Measurements from ENCODE around the gene HS1BP3.

Gene HS1BP3

DNA sequence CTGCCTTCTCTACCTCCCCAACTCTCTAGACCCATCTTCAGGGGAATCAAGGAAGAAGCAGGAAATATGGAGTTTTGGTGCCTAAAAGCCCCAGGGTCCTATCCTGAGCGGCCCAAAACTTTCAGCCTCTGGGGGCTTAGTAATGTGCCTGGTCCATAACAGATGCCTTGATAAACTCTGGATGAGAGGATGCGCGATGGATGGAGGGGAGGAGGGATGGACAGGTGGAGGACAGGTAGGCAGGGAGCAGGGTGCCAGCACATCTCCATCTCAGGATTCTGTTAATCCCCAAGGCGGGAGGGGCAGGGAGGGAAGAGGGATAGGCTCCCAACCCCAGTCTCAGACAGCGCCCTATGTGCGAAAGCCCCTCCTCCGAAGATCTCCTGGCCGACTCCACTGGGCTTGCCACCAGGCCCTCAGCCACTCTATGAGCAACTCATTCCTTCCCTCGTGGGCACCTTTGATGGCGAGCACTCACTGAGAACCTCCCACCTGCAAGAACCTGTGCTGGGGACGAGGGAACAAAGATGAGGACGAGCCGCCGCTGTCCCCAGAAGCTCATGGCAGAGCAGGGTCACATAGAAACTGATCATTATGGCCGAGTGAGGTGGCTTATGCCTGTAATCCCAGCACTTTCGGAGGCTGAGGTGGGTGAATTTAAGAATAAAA is 23.1 kb downstream of the HS1BP3 start:
- DNase-seq: no peak

DNA sequence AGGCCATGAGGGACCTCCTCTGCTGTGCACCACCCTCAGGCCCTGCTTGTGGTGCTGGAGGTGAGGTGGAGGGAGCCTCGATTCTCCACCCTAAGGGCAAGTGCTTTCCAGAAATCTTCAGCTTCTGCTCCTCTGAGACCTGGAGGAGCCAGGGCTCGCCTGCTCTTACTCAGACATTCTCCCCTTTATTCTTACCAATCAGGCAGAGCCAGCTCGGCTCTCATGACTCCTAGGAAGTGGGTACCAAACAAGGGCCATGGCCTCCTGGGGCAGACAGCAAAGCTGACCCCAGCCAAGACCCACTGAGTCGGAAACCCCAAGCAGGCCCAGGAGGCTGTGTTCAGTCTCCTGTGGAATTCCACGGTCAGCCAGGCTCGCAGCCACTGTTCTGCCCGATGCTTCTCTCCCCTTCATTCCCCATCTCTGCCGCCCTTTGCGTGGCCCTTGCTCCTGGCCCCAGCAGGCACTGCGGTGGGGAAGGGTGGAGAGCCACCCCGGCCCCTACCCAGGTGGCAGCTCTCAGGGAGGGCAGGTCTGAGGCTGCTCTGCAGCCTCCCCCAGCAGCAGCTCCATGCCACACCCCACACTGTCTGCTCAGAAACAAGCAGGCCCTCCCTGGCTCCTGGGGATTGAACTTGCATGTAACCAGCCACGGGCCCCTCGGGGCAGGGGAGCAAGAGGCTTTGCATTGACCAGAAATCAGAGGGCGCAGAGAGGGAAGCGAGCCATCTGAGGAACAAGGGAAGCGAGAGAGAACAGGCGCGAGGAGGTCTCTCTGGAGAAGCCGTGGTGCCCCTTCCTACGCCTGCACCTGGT is 24.0 kb downstream of the HS1BP3 start:
- no peak for DNase-seq

GRCh38 chr2:20626392-20626697 is 24.6 kb downstream of the HS1BP3 start:
- DNase-seq: no peak

- DNase-seq: peak; percentile 45
Observed at GRCh38 chr2:20625491-20626391, 25.2 kb downstream of the HS1BP3 start.

DNA sequence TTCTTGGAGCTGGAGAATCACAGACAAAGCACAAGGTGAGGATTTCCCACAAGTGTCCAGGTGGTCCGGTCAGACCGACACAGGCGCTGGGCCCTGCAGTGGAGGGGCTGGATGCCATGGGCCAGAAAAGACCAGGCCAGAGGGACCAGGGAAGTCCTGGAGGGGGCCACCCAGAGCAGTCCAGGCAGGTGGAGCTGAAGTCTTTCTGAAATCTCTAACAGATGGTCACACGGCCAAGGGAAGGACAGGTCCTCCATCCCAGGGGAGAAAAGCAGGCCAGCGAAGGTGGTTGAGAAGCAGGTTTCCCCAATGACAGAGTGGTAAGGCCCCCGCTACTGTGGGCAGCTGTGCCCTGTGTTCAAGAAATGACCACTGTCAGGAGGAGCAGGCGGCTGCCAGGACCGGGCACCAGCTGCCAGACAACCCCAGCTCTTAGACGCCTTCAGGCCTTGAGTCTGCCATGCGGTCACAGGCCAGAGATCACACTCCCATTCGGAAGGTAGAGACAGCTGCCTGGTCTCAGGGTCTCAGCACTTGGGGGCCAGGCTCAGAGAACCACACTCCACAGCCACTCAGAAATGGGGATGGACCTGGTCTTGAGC is 25.9 kb downstream of the HS1BP3 start:
- no peak for DNase-seq

GRCh38 chr2:20624156-20624883 is 26.6 kb downstream of the HS1BP3 start:
- DNase-seq: no peak

- no peak for DNase-seq
Observed at GRCh38 chr2:20623741-20624155, 27.1 kb downstream of the HS1BP3 start.

GRCh38 chr2:20623241-20623640 is 27.7 kb downstream of the HS1BP3 start:
- DNase-seq: no peak

DNA sequence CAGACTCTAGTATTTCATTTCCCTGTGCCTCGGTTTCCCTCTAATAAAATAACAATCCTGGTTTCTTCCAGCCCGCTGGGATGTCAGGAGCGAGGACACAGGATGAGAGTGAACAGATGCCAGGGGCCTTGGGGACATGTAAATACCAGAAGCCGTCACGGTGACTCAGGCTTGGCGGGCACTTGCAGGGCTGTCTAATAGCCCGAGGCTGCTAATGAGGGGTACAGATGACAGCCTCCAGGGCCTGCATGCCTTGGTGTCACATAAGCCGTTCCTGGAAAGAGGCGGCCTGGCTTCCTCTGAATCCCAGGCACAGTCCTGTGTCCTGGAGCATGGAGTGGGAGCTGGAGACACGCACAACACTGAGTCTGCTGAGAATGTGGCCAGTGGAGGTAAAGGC is 28.2 kb downstream of the HS1BP3 start:
- no peak for DNase-seq

- no peak for DNase-seq
Observed at GRCh38 chr2:20622296-20622686, 28.6 kb downstream of the HS1BP3 start.

DNA sequence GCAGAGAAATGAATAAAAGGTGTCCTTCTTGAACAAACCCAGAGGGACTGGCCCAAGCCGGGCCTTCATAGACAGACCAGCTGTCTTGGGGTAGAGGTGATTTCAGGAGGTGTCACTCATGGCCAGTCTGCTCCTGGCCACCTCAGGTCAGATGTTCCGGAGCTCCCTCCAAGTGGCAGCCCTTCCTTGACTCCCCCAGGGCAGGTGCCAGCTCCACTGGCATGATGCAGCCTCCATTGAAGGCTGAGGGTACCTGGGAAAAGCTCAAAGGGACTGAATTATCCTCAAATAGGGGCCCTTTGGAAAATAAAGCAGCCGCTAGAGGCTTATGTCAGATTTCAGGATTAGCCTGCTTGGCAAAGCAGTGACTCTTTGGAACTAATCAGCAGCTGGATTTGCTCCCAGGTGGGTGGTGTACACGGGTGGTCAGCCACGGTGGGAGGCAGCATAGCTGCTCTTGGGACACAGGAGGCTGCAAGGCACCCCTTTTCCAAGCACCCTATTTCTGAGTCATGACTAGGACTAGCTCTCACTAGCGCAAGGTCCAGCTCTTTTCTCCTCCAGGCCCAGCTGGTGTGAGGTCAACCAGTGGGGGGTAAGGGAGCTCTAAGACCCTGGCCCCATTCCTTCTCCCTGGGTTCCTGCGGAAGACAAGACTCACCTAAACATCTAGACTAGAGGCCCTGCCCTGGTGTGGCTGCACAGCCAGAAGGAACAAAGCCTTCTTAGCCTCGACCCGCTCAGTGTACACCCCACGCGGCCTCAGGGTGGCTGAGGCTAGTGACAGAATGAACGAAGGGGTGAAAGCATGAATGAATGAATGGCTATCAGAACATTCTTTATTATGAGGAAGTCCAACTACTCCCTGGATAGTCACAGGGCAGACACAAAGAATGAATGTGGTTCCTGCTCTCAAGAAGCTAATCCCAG is 29.3 kb downstream of the HS1BP3 start:
- no peak for DNase-seq

- DNase-seq: no peak
Observed at GRCh38 chr2:20620696-20621365, 30.1 kb downstream of the HS1BP3 start.

GRCh38 chr2:20620271-20620681 is 30.6 kb downstream of the HS1BP3 start:
- DNase-seq: no peak

GRCh38 chr2:20619624-20620024 is 31.3 kb downstream of the HS1BP3 start:
- DNase-seq: no peak

GRCh38 chr2:20618886-20619521 is 31.9 kb downstream of the HS1BP3 start:
- DNase-seq: no peak

GRCh38 chr2:20618468-20618885 is 32.4 kb downstream of the HS1BP3 start:
- DNase-seq: no peak

GRCh38 chr2:20617892-20618467 is 32.9 kb downstream of the HS1BP3 start:
- peak; percentile 7 for DNase-seq

GRCh38 chr2:20617081-20617575 is 33.8 kb downstream of the HS1BP3 start:
- DNase-seq: no peak

GRCh38 chr2:20616341-20616871 is 34.5 kb downstream of the HS1BP3 start:
- DNase-seq: no peak
